SH-SY5Y (cell line): Measurements from ENCODE around the gene NRP1.

Source experiments
- GATA2 ChIP-seq: IDR thresholded peaks from 2 replicates; pipeline ENCODE4 v1.6.1; 2011; ENCODE audit warnings: mild to moderate bottlenecking, low read depth, low read length
- GATA3 ChIP-seq: IDR thresholded peaks from 2 replicates; pipeline ENCODE4 v1.6.1; 2011; ENCODE audit warnings: low read depth, mild to moderate bottlenecking, low read length, moderate library complexity

DNA sequence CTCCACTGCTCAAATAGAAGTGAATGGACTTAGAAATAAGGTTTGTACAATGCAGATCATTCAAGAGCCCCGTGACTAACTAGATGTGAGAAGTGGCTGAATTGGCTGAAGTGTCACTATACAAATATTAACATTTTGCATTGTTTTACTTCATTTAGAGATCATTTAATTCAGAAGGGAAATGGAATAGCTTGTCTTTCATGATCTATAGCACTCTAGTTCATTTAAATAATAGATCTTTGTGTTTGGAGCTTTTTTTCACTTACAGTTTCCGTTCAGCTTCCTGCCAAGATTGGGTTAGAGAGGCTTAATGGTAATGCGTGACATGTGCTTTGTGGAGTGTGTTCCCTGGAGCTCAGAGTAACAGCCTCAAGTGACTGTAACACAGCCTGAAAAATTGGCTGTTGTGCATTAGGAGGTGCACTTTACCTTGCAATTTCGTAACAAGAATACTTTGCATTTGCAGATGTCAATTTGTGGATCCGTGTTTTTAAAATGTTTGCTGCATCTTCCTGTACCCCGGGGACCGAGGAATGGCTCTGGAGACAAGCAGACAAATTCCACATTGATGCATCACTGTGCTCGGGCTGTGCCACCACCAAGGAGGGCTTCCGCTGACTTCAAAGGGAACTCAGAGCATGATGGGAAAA is 170.3 kb downstream of the NRP1 start:
- TF ChIP-seq GATA2, result no peak
- no peak for TF ChIP-seq GATA3
